Measurements from ENCODE around the gene CARD11. TPM values are rescaled to one million over a fixed set of nuclear protein-coding genes. Genes with fewer than 3 reads are reported as not detected.

The CARD11 gene
- total and polyA plus RNA-seq, 3 donors from 2014 or later = 2.9 to 3.9 (median 3.2) TPM

- DNase-seq = no peak
- Histone ChIP-seq H3K4me3 (no peak overlapping the region), H3K4me1 (no peaks in the 10 kb centered on the region), H3K27me3 (no peaks in the 10 kb centered on the region), H3K27ac (no peak overlapping the region), H3K36me3 (ENCODE audit: low read depth, missing control alignments) (no peaks in the 10 kb centered on the region), H3K9me3 (no peaks in the 10 kb centered on the region)
- TF ChIP-seq CTCF (IDR thresholded peaks at IDR 0.05) (no peak), POLR2A (IDR thresholded peaks at IDR 0.05) (no peak)
- 77 to 81% methylated on average over 8 to 10 of the region's 10 CpGs for WGBS, 2 donors
- intact Hi-C loops (cut with DNase I; ENCODE audit: low total_unique reads) = no loop called here
These were observed 170.5 kb downstream of the CARD11 start for GRCh38 chr7:2873146-2873545.

GRCh38 chr7:2872296-2872874 is 171.3 kb downstream of the CARD11 start:
- no peaks in the 10 kb centered on the region for H3K4me1 ChIP-seq
- DNase-seq = no peak
- intact Hi-C loops (cut with DNase I; ENCODE audit: low total_unique reads) = no loop called here

GRCh38 chr7:2870471-2870931 is 173.2 kb downstream of the CARD11 start:
- H3K36me3 ChIP-seq (ENCODE audit: low read depth, missing control alignments) = no peaks in the 10 kb centered on the region
- no peaks in the 10 kb centered on the region for H3K27me3 ChIP-seq
- WGBS, 2 donors = 25% methylated on average over 9 to 10 of the region's 10 CpGs
- no peak overlapping the region for H3K4me3 ChIP-seq
- TF ChIP-seq CTCF (IDR thresholded peaks at IDR 0.05) = no peak
- no peak for TF ChIP-seq POLR2A (IDR thresholded peaks at IDR 0.05)
- no peaks in the 10 kb centered on the region for H3K9me3 ChIP-seq
- intact Hi-C loops (cut with DNase I; ENCODE audit: low total_unique reads) = no loop called here
- peak; percentile 71 for DNase-seq
- no peaks in the 10 kb centered on the region for H3K4me1 ChIP-seq
- H3K27ac ChIP-seq = peak overlapping the region in 1 of 2 donors; percentile 26

More at GRCh38 chr7:2872296-2872874, 171.3 kb downstream of the CARD11 start:
- no peak overlapping the region for H3K4me3 ChIP-seq
- H3K27ac ChIP-seq = no peak overlapping the region
- H3K27me3 ChIP-seq = no peaks in the 10 kb centered on the region
- WGBS, 2 donors = 92% methylated on average over 10 of the region's 10 CpGs
- no peak for TF ChIP-seq CTCF (IDR thresholded peaks at IDR 0.05)
- TF ChIP-seq POLR2A (IDR thresholded peaks at IDR 0.05) = no peak
- no peaks in the 10 kb centered on the region for H3K36me3 ChIP-seq (ENCODE audit: low read depth, missing control alignments)
- H3K9me3 ChIP-seq = no peaks in the 10 kb centered on the region

GRCh38 chr7:2869981-2870380 is 173.7 kb downstream of the CARD11 start:
- H3K27me3 ChIP-seq = no peaks in the 10 kb centered on the region
- peak overlapping the region in 1 of 2 donors; percentile 26 for H3K27ac ChIP-seq
- intact Hi-C loops (cut with DNase I; ENCODE audit: low total_unique reads) = no loop called here
- no peaks in the 10 kb centered on the region for H3K4me1 ChIP-seq
- H3K36me3 ChIP-seq (ENCODE audit: low read depth, missing control alignments) = no peaks in the 10 kb centered on the region
- 82% methylated on average over 12 to 15 of the region's 15 CpGs for WGBS, 2 donors
- TF ChIP-seq POLR2A (IDR thresholded peaks at IDR 0.05) (no peak), CTCF (IDR thresholded peaks at IDR 0.05) (no peak)
- H3K9me3 ChIP-seq = no peaks in the 10 kb centered on the region
- DNase-seq = no peak
- H3K4me3 ChIP-seq = no peak overlapping the region

- 37 to 45% methylated on average over 3 of the region's 3 CpGs for WGBS, 2 donors
These were observed 177.1 kb downstream of the CARD11 start for GRCh38 chr7:2866601-2867000.

More at GRCh38 chr7:2866601-2867000, 177.1 kb downstream of the CARD11 start:
- intact Hi-C loops (cut with DNase I; ENCODE audit: low total_unique reads) = no loop called here
- Histone ChIP-seq H3K36me3 (ENCODE audit: low read depth, missing control alignments) (no peaks in the 10 kb centered on the region), H3K27ac (no peak overlapping the region), H3K4me3 (no peak overlapping the region), H3K27me3 (no peaks in the 10 kb centered on the region), H3K4me1 (peaks cover 23% of the 10 kb centered on the region), H3K9me3 (no peaks in the 10 kb centered on the region)
- TF ChIP-seq POLR2A (IDR thresholded peaks at IDR 0.05) = no peak
- TF ChIP-seq CTCF (IDR thresholded peaks at IDR 0.05) = no peak
- DNase-seq = no peak

Data from testis (tissue), 3 donors.